ENCODE measurements around the gene DIDO1.

The DIDO1 gene

GRCh38 chr20:62840244-62841197 is 85.8 kb downstream of the DIDO1 start:
- TF ChIP-seq TAF1 (IDR thresholded peaks at IDR 0.05; ENCODE audit: borderline replicate concordance, insufficient read depth, low read length) = no peak
- TF ChIP-seq POLR2AphosphoS5 (IDR thresholded peaks at IDR 0.05; ENCODE audit: low read depth, low read length) = no peak
- TF ChIP-seq SIN3A (IDR thresholded peaks at IDR 0.05; ENCODE audit: borderline replicate concordance, insufficient read depth, low read length) = no peak
- TF ChIP-seq, protein P1, sequence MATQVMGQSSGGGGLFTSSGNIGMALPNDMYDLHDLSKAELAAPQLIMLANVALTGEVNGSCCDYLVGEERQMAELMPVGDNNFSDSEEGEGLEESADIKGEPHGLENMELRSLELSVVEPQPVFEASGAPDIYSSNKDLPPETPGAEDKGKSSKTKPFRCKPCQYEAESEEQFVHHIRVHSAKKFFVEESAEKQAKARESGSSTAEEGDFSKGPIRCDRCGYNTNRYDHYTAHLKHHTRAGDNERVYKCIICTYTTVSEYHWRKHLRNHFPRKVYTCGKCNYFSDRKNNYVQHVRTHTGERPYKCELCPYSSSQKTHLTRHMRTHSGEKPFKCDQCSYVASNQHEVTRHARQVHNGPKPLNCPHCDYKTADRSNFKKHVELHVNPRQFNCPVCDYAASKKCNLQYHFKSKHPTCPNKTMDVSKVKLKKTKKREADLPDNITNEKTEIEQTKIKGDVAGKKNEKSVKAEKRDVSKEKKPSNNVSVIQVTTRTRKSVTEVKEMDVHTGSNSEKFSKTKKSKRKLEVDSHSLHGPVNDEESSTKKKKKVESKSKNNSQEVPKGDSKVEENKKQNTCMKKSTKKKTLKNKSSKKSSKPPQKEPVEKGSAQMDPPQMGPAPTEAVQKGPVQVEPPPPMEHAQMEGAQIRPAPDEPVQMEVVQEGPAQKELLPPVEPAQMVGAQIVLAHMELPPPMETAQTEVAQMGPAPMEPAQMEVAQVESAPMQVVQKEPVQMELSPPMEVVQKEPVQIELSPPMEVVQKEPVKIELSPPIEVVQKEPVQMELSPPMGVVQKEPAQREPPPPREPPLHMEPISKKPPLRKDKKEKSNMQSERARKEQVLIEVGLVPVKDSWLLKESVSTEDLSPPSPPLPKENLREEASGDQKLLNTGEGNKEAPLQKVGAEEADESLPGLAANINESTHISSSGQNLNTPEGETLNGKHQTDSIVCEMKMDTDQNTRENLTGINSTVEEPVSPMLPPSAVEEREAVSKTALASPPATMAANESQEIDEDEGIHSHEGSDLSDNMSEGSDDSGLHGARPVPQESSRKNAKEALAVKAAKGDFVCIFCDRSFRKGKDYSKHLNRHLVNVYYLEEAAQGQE (IDR thresholded peaks at IDR 0.05; ENCODE audit: insufficient read depth in 1 of 2, low read depth in 2 of 2, low read length in 2 of 2) = no peak
- TF ChIP-seq FOXP2 (optimal IDR thresholded peaks at IDR 0.05; ENCODE audit: borderline replicate concordance, extremely low read depth, extremely low read length, insufficient read depth) = no peak

- TF ChIP-seq TAF1 (IDR thresholded peaks at IDR 0.05; ENCODE audit: borderline replicate concordance, insufficient read depth, low read length) = no peak
- TF ChIP-seq POLR2AphosphoS5 (IDR thresholded peaks at IDR 0.05; ENCODE audit: low read depth, low read length) = no peak
- TF ChIP-seq SIN3A (IDR thresholded peaks at IDR 0.05; ENCODE audit: borderline replicate concordance, insufficient read depth, low read length) = no peak
- TF ChIP-seq, protein P1 (IDR thresholded peaks at IDR 0.05; ENCODE audit: insufficient read depth in 1 of 2, low read depth in 2 of 2, low read length in 2 of 2) = no peak
- no peak for TF ChIP-seq FOXP2 (optimal IDR thresholded peaks at IDR 0.05; ENCODE audit: borderline replicate concordance, extremely low read depth, extremely low read length, insufficient read depth)
Measured at GRCh38 chr20:62839816-62840215, 86.5 kb downstream of the DIDO1 start.

- TF ChIP-seq TAF1 (IDR thresholded peaks at IDR 0.05; ENCODE audit: borderline replicate concordance, insufficient read depth, low read length) (no peak), POLR2AphosphoS5 (IDR thresholded peaks at IDR 0.05; ENCODE audit: low read depth, low read length) (no peak), FOXP2 (optimal IDR thresholded peaks at IDR 0.05; ENCODE audit: borderline replicate concordance, extremely low read depth, extremely low read length, insufficient read depth) (no peak)
- TF ChIP-seq, protein P1 (IDR thresholded peaks at IDR 0.05; ENCODE audit: insufficient read depth in 1 of 2, low read depth in 2 of 2, low read length in 2 of 2) = no peak
Measured at GRCh38 chr20:62839261-62839660, 87.0 kb downstream of the DIDO1 start.

- no peak for TF ChIP-seq TAF1 (IDR thresholded peaks at IDR 0.05; ENCODE audit: borderline replicate concordance, insufficient read depth, low read length)
- no peak for TF ChIP-seq POLR2AphosphoS5 (IDR thresholded peaks at IDR 0.05; ENCODE audit: low read depth, low read length)
- TF ChIP-seq, protein P1 (IDR thresholded peaks at IDR 0.05; ENCODE audit: insufficient read depth in 1 of 2, low read depth in 2 of 2, low read length in 2 of 2) = no peak
- TF ChIP-seq SIN3A (IDR thresholded peaks at IDR 0.05; ENCODE audit: borderline replicate concordance, insufficient read depth, low read length) = no peak
- TF ChIP-seq FOXP2 (optimal IDR thresholded peaks at IDR 0.05; ENCODE audit: borderline replicate concordance, extremely low read depth, extremely low read length, insufficient read depth) = no peak
Measured at GRCh38 chr20:62838128-62838891, 88.0 kb downstream of the DIDO1 start.
